Measurements from ENCODE around the gene ATCAY.

The ATCAY gene

DNA sequence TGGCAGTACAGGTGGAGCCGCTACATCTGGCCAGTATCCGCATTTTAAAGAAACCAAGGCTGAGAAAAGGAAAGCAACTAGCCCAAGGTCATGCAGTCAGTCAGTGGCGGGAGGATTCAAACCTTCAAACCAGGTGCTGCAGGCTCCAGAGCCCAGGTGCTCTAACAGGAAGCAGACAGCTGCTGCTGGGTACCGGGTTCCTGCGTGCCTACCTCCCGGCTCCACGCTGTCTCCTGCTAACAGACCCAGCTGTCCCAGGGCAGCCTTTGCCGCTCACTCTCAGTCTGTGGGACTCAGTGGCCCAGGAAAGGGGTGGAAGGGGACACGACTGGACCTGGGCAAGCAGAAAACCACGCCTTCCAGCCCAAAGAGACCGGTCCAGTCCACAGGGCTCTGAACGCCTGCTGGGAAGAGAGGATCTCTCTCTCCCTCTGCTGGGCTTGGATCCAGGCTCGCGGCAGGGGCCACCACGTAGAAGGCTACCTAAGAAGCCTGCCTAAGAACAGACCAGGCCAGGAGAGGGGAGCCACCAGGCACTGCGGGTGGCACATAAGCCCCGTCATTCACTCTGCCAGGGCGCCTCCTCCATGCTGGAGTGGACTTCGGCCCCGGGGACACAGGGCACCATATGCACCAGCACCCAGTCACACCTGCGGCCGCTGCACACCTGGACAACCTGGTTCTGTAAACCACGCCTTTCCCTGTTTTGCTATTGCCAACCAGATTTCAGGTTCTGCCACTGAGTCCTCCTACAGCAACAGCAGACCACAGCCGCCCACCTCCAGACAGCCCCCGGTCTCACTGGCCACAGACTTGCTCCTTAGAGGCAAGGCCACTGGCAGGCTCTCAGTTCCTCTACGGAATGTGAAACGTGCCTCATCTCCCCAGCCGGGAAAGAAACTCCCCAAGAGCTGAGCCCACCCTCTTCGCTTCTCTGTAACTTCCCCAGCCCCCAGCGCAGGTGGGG is 85.8 kb downstream of the ATCAY start:
- TF ChIP-seq EGR1 (IDR thresholded peaks at IDR 0.05), result no peak
- TF ChIP-seq MAX (IDR thresholded peaks at IDR 0.05), result no peak
- TF ChIP-seq TAF1 (IDR thresholded peaks at IDR 0.05; ENCODE audit: low read depth), result no peak
- TF ChIP-seq CEBPB (IDR thresholded peaks at IDR 0.05), result no peak
- TF ChIP-seq CREB1 (IDR thresholded peaks at IDR 0.05; ENCODE audit: low read depth), result no peak
- TF ChIP-seq YY1 (IDR thresholded peaks at IDR 0.05; ENCODE audit: low read depth), result no peak
- TF ChIP-seq USF1 (IDR thresholded peaks at IDR 0.05), result no peak
- TF ChIP-seq EP300 (IDR thresholded peaks at IDR 0.05; ENCODE audit: borderline replicate concordance), result no peak
- TF ChIP-seq ZBTB7A (IDR thresholded peaks at IDR 0.05; ENCODE audit: low read depth), result no peak
- no peak for TF ChIP-seq TEAD4 (IDR thresholded peaks at IDR 0.05)
- TF ChIP-seq RAD21 (IDR thresholded peaks at IDR 0.05; ENCODE audit: low read depth), result no peak
- no peak for TF ChIP-seq NFIC (IDR thresholded peaks at IDR 0.05)
- TF ChIP-seq TCF12 (IDR thresholded peaks at IDR 0.05; ENCODE audit: low read depth), result no peak
- no peak for TF ChIP-seq FOXM1 (IDR thresholded peaks at IDR 0.05; ENCODE audit: borderline replicate concordance, low read depth)
- TF ChIP-seq REST (IDR thresholded peaks at IDR 0.05; ENCODE audit: low read depth), result no peak

DNA sequence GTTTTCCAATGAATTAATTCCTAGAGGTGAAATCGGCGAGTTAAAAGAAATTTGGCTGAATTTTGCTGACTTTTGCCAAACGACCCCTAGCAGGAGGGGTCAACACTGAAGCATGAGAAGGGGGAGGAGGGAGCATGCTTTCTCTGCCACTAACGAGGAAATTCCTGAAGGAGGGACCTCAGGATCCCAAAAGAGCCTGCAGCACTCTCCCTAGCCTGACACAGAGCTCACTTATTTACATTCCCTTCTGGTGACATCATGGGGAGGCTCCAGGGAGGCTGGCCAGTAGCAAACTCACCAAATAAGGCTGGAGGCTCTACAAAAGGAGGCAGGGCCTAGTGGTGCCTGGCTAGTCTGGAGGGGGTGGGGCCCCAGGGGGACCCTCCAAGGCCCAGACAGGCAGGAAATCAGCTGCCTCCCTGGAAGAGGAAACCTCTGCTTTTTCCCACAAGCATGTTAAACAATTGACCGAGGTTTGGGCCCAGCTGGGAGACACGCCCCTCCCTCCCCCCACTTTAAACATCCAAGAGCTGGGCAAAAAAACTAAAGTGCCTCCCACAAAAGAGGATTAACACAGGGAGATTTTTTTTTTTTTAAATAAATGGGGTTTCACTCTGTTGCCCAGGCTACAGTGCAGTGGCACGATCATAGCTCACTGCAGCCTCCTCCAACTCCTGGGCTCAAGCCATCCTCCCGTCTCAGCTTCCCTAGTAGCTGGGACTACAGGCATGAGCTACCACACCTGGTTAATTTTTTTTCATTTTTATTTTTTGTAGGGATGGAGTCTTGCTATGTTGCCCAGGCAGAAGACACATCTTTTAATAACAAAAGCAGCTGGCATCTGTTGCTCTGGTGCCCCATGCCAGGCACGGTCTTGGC is 88.3 kb downstream of the ATCAY start:
- TF ChIP-seq TCF12 (IDR thresholded peaks at IDR 0.05; ENCODE audit: low read depth) (peak; percentile 67), REST (IDR thresholded peaks at IDR 0.05; ENCODE audit: low read depth) (no peak), CEBPB (IDR thresholded peaks at IDR 0.05) (no peak), FOXM1 (IDR thresholded peaks at IDR 0.05; ENCODE audit: borderline replicate concordance, low read depth) (peak; percentile 53; the same call in 1 of the 2 replicates), NFIC (IDR thresholded peaks at IDR 0.05) (no peak), EGR1 (IDR thresholded peaks at IDR 0.05) (no peak), CREB1 (IDR thresholded peaks at IDR 0.05; ENCODE audit: low read depth) (no peak), MAX (IDR thresholded peaks at IDR 0.05) (peak; percentile 63; the same call in 1 of the 2 replicates), EP300 (IDR thresholded peaks at IDR 0.05; ENCODE audit: borderline replicate concordance) (peak; percentile 67; the same call in 1 of the 2 replicates), YY1 (IDR thresholded peaks at IDR 0.05; ENCODE audit: low read depth) (no peak), RAD21 (IDR thresholded peaks at IDR 0.05; ENCODE audit: low read depth) (no peak), USF1 (IDR thresholded peaks at IDR 0.05) (no peak), TAF1 (IDR thresholded peaks at IDR 0.05; ENCODE audit: low read depth) (no peak), ZBTB7A (IDR thresholded peaks at IDR 0.05; ENCODE audit: low read depth) (no peak), TEAD4 (IDR thresholded peaks at IDR 0.05) (peak; percentile 81)

- TF ChIP-seq TAF1 (IDR thresholded peaks at IDR 0.05; ENCODE audit: low read depth) (no peak), TEAD4 (IDR thresholded peaks at IDR 0.05) (no peak), USF1 (IDR thresholded peaks at IDR 0.05) (no peak), EP300 (IDR thresholded peaks at IDR 0.05; ENCODE audit: borderline replicate concordance) (no peak)
These were observed 89.2 kb downstream of the ATCAY start for GRCh38 chr19:3969435-3970312.
